GM19467 (cell line): ENCODE results near the gene PPP6C.
"Not testable (repeated sequence)": the region's sequence is repeated elsewhere in the genome, so short reads cannot be mapped to it uniquely, and the experiment has no call there.

Experiments used
- ATAC-seq: cut with Tn5 transposase; IDR thresholded peaks from one replicate; pipeline ENCODE4 v1.9.1; 2021; ENCODE audit warnings: mild to moderate bottlenecking, moderate library complexity; ENCODE audit not compliant: unreplicated experiment

The PPP6C gene

DNA sequence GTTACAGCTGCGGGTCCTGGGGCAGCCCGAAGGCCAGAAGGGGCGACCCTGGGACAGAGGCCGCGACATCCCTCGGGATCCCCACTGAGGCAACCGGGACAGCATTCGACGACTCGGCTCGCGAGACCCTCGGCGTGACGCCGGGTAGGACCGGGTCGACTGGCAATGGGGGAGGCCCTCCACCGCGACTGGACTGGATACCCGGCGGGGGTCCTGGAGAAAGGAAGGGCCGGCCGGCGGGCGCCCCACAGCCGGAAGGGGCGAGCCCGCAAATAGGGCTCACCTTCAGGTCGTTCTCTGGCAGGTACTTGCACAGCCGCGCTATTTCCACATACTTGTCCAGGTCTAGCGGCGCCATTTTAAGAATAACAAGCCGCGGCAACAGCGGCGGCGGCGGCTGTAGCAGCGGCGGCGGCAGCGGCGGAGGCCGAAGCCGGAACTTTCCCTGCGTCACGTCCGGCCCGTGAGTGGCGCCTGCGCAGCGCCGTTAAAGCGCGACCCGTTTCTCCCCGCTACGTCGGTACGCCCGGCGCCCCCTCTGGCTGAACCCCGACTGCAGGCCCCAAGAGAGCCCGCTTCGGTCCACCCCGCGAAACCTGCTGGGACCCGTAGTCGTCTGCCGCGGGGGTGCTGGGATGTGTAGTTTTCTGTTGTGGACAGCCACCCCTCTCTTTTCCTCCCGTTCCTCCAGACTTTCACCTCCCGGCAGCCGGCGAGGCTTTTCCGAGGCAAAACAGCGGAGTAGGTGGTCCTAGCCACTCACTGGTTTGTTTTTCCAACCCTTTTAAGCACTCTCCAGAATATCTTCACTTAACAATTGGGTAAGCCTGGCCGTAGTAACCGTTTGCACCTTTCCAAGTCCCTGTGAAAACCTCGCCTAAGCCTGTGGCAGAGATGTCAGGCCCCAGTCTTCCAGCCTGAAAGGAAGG is at the start of gene PPP6C:
Gene PPP6C (minus strand): TSS at position 443 of the 929 bp plus-strand sequence. CDS start 85 bp downstream, at position 358.
- peak; percentile 97 for ATAC-seq

DNA sequence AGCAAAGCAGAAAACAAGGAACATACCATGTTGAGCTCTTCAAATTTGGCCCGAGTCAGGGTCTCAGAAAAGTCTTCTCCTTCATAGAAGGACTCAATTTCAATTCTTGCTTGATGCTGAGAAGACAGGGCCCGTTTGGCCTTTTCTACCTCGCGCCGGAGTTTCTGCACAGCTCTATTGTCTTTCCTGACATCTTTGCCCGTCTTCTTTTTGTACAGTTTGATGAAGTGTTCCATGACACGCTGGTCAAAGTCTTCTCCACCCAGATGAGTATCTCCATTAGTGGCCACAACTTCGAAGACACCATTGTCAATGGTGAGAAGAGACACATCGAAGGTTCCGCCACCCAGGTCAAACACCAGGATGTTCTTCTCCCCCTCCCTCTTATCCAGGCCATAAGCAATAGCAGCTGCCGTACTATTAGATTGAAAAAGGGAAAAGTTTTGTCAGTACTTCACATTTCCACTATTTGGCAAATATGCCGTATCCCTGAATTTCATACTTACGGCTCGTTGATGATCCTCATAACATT is 49.4 kb upstream of the PPP6C start:
- ATAC-seq, result no peak

DNA sequence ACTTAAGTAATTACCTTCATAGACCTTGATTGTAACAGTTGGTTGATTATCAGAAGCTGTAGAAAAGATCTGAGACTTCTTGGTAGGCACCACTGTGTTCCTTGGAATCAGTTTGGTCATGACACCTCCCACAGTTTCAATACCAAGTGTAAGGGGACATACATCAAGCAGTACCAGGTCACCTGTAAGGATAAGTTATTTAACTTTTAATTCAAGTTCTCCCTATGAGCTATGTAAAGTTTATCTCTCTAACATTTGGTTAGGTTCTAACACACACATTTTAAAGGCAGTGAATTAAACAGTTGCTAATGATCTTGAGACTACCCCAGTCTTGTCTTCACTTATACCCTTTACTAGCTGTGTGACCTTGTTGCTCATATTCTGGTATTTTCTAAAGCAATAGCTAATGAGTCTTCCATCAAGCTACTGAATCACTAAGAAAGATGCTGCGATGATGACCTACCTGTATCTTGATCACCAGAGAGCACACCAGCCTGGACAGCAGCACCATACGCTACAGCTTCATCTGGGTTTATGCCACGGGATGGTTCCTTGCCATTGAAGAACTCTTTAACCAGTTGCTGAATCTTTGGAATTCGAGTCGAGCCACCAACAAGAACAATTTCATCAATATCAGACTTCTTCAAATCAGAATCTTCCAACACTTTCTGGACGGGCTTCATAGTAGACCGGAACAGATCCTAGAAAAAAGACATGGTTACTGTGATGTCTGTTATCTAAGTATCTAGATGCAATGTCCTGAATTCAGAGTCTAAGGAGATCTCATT is 48.7 kb upstream of the PPP6C start:
- ATAC-seq, result no peak

DNA sequence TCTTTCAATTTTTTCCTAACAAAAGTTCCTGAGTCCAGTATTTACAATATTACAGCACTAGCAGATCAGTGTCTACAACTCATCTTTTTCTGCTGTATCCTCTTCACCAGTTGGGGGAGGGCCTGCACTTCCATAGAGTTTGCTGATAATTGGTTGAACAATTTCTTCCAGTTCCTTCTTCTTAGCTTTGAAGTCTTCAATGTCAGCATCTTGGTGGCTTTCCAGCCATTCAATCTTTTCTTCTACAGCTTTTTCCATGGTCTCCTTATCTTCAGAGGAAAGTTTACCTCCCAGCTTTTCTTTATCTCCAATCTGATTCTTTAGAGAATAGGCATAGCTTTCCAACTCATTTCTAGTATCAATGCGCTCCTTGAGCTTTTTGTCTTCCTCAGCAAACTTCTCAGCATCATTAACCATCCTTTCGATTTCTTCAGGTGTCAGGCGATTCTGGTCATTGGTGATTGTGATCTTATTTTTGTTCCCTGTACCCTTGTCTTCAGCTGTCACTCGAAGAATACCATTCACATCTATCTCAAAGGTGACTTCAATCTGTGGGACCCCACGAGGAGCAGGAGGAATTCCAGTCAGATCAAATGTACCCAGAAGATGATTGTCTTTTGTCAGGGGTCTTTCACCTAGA is 47.0 kb upstream of the PPP6C start:
- not testable (repeated sequence) for ATAC-seq

DNA sequence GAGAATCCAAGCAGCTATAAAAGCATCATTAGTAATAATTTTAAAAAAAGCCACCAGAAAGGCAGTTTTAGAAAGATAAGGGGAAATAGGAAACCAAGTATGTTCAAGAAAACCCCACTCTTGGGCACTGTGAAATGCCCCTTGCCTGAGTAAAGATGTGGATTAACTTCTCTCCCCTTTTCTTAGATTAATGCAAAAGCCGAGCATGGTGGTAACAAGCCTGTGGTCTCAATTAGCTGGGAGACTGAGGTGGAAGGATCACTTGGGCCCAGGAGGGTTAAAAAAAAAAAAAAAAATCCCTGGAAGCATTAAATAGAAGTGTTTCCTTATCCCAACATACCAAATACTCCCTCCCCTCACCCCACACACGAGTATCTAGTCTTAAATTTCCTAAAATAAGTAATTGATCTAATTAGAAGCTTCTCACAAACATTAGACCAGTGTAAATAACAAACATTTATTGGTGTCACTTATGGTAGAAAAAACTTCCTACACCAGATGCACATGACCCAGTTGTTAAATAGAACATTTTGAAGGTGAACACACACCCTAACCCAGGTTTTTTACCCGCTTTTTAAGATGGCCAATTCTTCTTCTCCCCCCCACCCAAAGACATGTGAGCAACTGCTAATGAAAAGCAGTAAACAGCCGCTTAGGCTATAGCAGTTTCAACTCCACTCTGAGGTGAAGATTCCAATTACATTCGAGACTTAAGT is 46.4 kb upstream of the PPP6C start:
- ATAC-seq, result no peak

- ATAC-seq, result not testable (repeated sequence)
Measured at GRCh38 chr9:125234099-125234498, 44.5 kb upstream of the PPP6C start.

GRCh38 chr9:125233678-125234077 is 44.1 kb upstream of the PPP6C start:
- no peak for ATAC-seq

DNA sequence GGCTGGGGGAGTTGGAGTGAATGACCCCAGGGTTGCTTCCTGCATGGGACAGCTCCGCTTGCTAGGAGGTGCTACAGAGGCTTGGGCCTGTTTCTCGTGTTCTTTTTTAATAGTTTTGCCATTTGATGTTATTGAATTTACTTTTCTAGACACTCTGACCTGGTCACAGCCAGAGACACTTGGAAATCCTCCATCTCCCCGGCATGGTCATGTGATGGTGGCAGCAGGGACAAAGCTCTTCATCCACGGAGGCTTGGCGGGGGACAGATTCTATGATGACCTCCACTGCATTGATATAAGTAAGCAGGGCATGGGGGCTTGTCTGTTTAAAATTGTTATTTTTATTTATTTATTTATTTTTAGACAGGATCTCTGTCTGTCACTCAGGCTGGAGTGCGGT is 38.2 kb upstream of the PPP6C start:
- no peak for ATAC-seq

- ATAC-seq, result not testable (repeated sequence)
Measured at GRCh38 chr9:125224858-125225257, 35.3 kb upstream of the PPP6C start.

GRCh38 chr9:125218621-125219020 is 29.0 kb upstream of the PPP6C start:
- no peak for ATAC-seq

DNA sequence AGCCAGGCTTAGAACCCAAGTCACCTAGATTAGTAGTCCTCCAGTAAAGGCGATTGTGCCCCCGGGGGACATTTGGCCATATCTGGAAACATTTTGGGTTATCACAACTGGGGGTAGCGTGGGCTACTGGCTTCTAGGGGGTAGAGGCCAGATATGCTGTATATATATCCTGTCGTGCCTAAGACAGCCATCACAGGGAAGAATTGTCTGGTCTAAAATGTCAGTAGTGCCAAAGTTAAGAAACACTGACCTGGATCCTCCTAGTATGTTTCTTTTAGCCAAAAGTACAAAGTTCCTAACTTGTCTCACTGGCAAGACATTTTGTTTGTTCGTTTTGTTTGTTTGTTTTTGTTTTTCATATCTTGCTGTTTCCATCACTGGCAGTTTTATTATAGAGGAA is 24.6 kb upstream of the PPP6C start:
- no peak for ATAC-seq

DNA sequence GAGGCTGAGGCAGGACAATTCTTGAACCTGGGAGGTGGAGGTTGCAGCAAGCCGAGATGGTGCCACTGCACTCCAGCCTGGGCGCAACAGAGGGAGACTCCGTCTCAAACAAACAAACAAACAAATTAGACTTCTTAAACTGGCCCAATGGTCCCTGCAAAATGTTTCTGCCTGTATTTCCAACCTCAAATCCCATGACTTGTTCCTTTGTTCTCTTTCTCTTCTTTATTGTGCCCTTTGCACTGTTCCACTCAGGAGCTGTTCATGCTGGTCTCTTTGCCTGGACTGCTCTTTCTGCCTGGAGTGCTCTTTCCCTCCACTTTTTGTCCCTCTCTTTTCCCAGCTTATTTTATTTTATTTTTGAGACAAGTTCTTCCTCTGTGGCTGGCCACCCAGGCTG is 14.9 kb upstream of the PPP6C start:
- ATAC-seq, result no peak

- no peak for ATAC-seq
Measured at GRCh38 chr9:125202846-125203618, 13.4 kb upstream of the PPP6C start.

DNA sequence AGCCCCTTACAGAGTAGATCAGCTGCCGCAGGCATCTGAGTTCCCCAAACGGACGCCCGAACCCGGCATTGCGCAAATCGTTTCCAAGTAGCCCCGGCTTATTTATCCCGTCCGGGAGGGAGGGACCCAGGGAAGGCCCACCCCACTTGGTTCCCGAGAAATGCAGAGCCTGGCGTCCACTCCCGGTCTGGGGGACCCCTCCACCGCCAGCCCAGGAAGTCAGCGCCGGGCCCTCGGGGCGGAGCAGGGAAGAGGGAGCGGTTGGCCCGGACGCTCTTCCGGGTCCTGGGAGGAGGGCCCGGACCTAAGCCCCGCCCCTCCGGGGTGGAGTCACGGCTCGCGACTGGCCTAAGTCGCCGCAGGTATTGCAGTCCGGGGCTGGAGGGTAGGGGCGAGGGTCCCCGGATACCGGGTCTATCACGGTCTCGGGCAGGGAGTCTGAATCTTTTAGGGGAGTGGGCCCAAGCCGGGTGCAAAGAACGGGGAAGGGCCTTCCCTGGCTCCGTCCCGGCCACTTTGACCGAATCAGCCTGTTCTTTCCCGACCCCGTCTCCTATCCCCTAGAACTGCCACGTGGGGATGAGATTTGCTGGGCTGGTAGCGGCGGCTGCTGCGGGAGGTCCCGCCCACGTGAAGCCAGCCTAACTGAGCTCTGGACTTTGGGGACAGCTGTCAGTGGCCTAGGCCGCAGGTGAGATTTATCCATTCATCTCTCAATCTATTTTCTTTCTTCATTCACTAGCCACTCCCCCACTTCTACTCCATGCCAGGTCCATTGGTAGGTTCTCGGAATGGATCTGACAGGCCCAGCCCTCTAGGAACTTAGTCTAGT is 10.8 kb upstream of the PPP6C start, which contains the start of gene RABEPK:
Gene RABEPK (plus strand): TSS at position 327 of the 832 bp plus-strand sequence. CDS start 2,472 bp downstream, outside the sequence.
- peak; percentile 91 for ATAC-seq

DNA sequence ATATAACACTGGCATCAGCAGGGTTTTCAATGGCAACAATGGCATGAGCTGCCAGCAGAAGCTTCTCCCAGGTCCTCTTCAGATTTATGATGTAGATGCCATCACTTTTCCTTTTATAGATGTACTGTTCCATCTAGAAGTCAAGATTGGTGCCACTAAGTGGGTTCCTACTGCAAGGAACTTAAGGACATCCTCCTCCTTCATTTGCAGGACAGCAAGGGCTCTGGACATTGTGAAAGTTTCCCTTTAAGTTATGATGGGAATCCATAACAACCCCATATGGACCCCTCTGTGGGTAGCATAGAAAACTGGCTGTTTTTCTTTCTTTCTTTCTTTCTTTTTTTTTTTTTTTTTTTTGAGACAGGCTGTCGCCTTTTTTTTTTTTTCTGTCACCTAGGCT is 6.0 kb upstream of the PPP6C start:
- ATAC-seq, result not testable (repeated sequence)

- ATAC-seq, result not testable (repeated sequence)
Measured at GRCh38 chr9:125194466-125194865, 4.9 kb upstream of the PPP6C start.

- ATAC-seq, result no peak
Measured at GRCh38 chr9:125190361-125190801, 778 bp upstream of the PPP6C start.

DNA sequence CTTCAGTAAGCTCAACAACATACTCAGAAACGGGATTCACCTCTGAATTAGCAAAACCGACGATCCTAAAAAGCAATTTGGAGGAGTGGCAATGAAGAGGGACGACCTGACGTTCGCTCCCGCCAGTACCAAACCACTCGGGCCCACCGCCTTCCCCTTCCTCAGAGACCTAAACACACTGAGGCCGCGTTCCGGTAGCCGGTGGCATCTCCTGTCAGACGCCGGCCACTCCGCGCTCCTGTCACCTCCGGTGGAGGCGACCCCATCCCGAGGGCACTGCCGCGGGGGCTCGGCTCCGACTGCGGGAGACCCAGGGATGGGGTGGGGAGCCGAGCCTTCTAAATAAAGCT is 617 bp downstream of the PPP6C start:
- ATAC-seq, result peak; percentile 9

DNA sequence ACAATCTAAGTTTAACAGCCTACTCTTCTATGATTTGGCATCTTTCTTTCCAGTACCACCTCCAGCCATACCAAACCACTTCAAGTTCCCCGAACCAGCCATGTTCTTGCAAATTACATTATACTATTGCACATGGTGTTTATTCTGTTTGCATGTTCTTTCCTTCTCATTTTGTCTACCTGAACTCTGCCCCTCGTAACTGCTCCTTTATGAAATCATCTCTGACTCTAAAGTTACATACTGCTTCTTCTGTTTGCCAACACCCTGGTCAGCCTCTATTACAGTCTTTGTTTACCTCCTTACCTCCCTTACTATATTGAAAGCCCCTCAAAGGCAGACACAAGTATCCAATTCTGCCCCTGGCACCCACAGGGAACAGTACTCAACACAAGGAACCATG is 6.0 kb downstream of the PPP6C start:
- no peak for ATAC-seq
